IMR-90 (cell line): Measurements from ENCODE around the gene TEKT5. TPM values are rescaled to one million over a fixed set of nuclear protein-coding genes. Genes with fewer than 3 reads are reported as not detected.

Source experiments
- ATAC-seq: fragments of 200-7000 bp; cut with Tn5 transposase; 2 replicates; pipeline ENCODE4 v1.9.1; 2020; ENCODE audit warnings: low read depth, mild to moderate bottlenecking, moderate library complexity
- BruUV-seq: library from RNA; stranded (reverse); fragments of 400-500 nt; replicated peaks from 2 replicates; lab custom pipeline; 2021; lab: Mats Ljungman, UMichigan
- CTCF ChIA-PET: fragments of 300-600 bp; formaldehyde crosslinking; extraction: SDS; loops from one replicate; lab custom pipeline; 2021; ENCODE audit warnings: antibody characterized with exemption; lab: Yijun Ruan, JAX
- POLR2A ChIA-PET: fragments of 300-600 bp; sonication (Branson Sonifier 250); formaldehyde crosslinking; loops from one replicate; lab custom pipeline; 2022; ENCODE audit warnings: antibody characterized with exemption; ENCODE audit not compliant: unreplicated experiment; lab: Charles Lee
- DNase-seq: peaks from one replicate; pipeline ENCODE4 v3.0.0; 2013
- H2AFZ ChIP-seq: replicated peaks from 2 replicates; pipeline ENCODE3; 2013; ENCODE audit warnings: low read length, mild to moderate bottlenecking; ENCODE audit not compliant: poor library complexity
- H2AK5ac ChIP-seq: 2 replicates; pipeline ENCODE4 v1.6.1; 2013; ENCODE audit warnings: low read depth, low read length, inconsistent platforms
- H2AK9ac ChIP-seq: replicated peaks from 2 replicates; pipeline ENCODE3; 2013; ENCODE audit warnings: mild to moderate bottlenecking, low read depth, low read length, moderate library complexity; ENCODE audit not compliant: poor library complexity
- H2BK120ac ChIP-seq: 2 replicates; pipeline ENCODE4 v1.6.1; 2013; ENCODE audit warnings: low read depth, low read length, inconsistent platforms
- H2BK15ac ChIP-seq: 3 replicates; pipeline ENCODE4 v1.6.1; 2013; ENCODE audit warnings: low read depth, low read length, inconsistent platforms
- H2BK20ac ChIP-seq: 2 replicates; pipeline ENCODE4 v1.6.1; 2013; ENCODE audit warnings: low read depth, mild to moderate bottlenecking, inconsistent platforms, low read length, moderate library complexity
- H2BK5ac ChIP-seq: 2 replicates; pipeline ENCODE4 v1.6.1; 2013; ENCODE audit warnings: mild to moderate bottlenecking, low read depth, low read length, inconsistent platforms; ENCODE audit not compliant: poor library complexity, severe bottlenecking
- H3K14ac ChIP-seq: replicated peaks from 2 replicates; pipeline ENCODE4 v1.6.1; 2013; ENCODE audit warnings: low read depth, low read length, inconsistent platforms
- H3K18ac ChIP-seq: 2 replicates; pipeline ENCODE4 v1.6.1; 2013; ENCODE audit warnings: low read depth, low read length, control low read depth
- H3K23ac ChIP-seq: 2 replicates; pipeline ENCODE4 v1.6.1; 2013; ENCODE audit warnings: low read depth, low read length, inconsistent platforms
- H3K27ac ChIP-seq: 2 replicates; pipeline ENCODE4 v1.5.1; 2013; ENCODE audit warnings: mild to moderate bottlenecking, control low read depth, low read length; ENCODE audit not compliant: insufficient read depth
- H3K27me3 ChIP-seq: 2 replicates; pipeline ENCODE4 v1.6.1; 2013; ENCODE audit warnings: low read length; ENCODE audit not compliant: control insufficient read depth, insufficient read depth
- H3K36me3 ChIP-seq: 2 replicates; pipeline ENCODE4 v1.6.1; 2013; ENCODE audit warnings: low read length, mixed read lengths; ENCODE audit not compliant: control insufficient read depth, insufficient read depth
- H3K4ac ChIP-seq: 2 replicates; pipeline ENCODE4 v1.6.1; 2013; ENCODE audit warnings: low read depth, low read length, inconsistent platforms
- H3K4me1 ChIP-seq: 2 replicates; pipeline ENCODE4 v1.6.1; 2013; ENCODE audit warnings: low read length, mixed read lengths; ENCODE audit not compliant: control insufficient read depth, insufficient read depth
- H3K4me2 ChIP-seq: 2 replicates; pipeline ENCODE4 v1.6.1; 2013; ENCODE audit warnings: low read depth, mild to moderate bottlenecking, control low read depth, low read length, moderate library complexity
- H3K4me3 ChIP-seq: 2 replicates; pipeline ENCODE4 v1.5.1; 2013; ENCODE audit warnings: low read depth, mild to moderate bottlenecking, control low read depth, low read length, moderate library complexity; ENCODE audit not compliant: insufficient read depth
- H3K56ac ChIP-seq: 2 replicates; pipeline ENCODE4 v1.6.1; 2013; ENCODE audit warnings: low read length, inconsistent platforms; ENCODE audit not compliant: insufficient read depth; ENCODE audit errors: extremely low read depth
- H3K79me1 ChIP-seq, 2 experiments: 2 replicates each; pipeline ENCODE4 v1.6.1; 2013; ENCODE audit warnings: low read length in 2 of 2, inconsistent platforms in 1 of 2, low read depth in 1 of 2
- H3K9ac ChIP-seq: 2 replicates; pipeline ENCODE4 v1.6.1; 2013; ENCODE audit warnings: low read depth, low read length, control low read depth
- H3K9me1 ChIP-seq: 2 replicates; pipeline ENCODE4 v1.6.1; 2013; ENCODE audit warnings: low read length, inconsistent platforms; ENCODE audit not compliant: insufficient read depth
- H3K9me3 ChIP-seq: 2 replicates; pipeline ENCODE4 v1.6.1; 2013; ENCODE audit warnings: low read length; ENCODE audit not compliant: control insufficient read depth, insufficient read depth
- H4K20me1 ChIP-seq: 2 replicates; pipeline ENCODE4 v1.6.1; 2013; ENCODE audit warnings: low read length, inconsistent platforms; ENCODE audit not compliant: insufficient read depth
- H4K5ac ChIP-seq: 2 replicates; pipeline ENCODE4 v1.6.1; 2013; ENCODE audit warnings: mild to moderate bottlenecking, low read depth, low read length, control low read depth
- H4K8ac ChIP-seq, 2 experiments: 2 replicates each; pipeline ENCODE4 v1.6.1; 2013; ENCODE audit warnings: low read depth in 2 of 2, low read length in 2 of 2, control low read depth in 1 of 2, inconsistent platforms in 1 of 2
- H4K91ac ChIP-seq: 2 replicates; pipeline ENCODE4 v1.6.1; 2013; ENCODE audit warnings: low read depth, low read length, inconsistent platforms; ENCODE audit not compliant: insufficient read depth
- BHLHE40 ChIP-seq: fragments of 150-350 bp; IDR thresholded peaks from 2 replicates; pipeline ENCODE4 v1.6.1; 2016; ENCODE audit warnings: mild to moderate bottlenecking, low read depth, low read length
- CEBPB ChIP-seq: IDR thresholded peaks from 2 replicates; pipeline ENCODE4 v1.6.1; 2012; ENCODE audit warnings: low read depth, low read length, improper control_type of control experiment
- CHD1 ChIP-seq: IDR thresholded peaks from 2 replicates; pipeline ENCODE4 v1.6.1; 2012; ENCODE audit warnings: low read depth, low read length, improper control_type of control experiment
- CTCF ChIP-seq: conservative IDR thresholded peaks from 2 replicates; pipeline ENCODE4 v1.5.1; 2012; ENCODE audit warnings: mild to moderate bottlenecking, low read depth, low read length, improper control_type of control experiment
- ELK1 ChIP-seq: fragments of 150-350 bp; IDR thresholded peaks from 2 replicates; pipeline ENCODE4 v1.6.1; 2016; ENCODE audit warnings: low read depth, mild to moderate bottlenecking, low read length, moderate library complexity, borderline replicate concordance
- FOS ChIP-seq: fragments of 150-350 bp; IDR thresholded peaks from 2 replicates; pipeline ENCODE4 v1.6.1; 2016; ENCODE audit warnings: low read depth, low read length
- MAFK ChIP-seq: IDR thresholded peaks from 2 replicates; pipeline ENCODE4 v1.6.1; 2012; ENCODE audit warnings: low read depth, low read length, improper control_type of control experiment
- MAZ ChIP-seq: IDR thresholded peaks from 2 replicates; pipeline ENCODE4 v1.6.1; 2012; ENCODE audit warnings: low read depth, mild to moderate bottlenecking, low read length, improper control_type of control experiment, moderate library complexity, borderline replicate concordance
- MXI1 ChIP-seq: IDR thresholded peaks from 2 replicates; pipeline ENCODE4 v1.6.1; 2012; ENCODE audit warnings: low read depth, mild to moderate bottlenecking, low read length, moderate library complexity, borderline replicate concordance
- NFE2L2 ChIP-seq: fragments of 150-350 bp; IDR thresholded peaks from 2 replicates; pipeline ENCODE4 v1.6.1; 2016; ENCODE audit warnings: low read depth, mild to moderate bottlenecking, low read length
- RAD21 ChIP-seq: IDR thresholded peaks from 2 replicates; pipeline ENCODE4 v1.6.1; 2012; ENCODE audit warnings: low read length, improper control_type of control experiment
- RCOR1 ChIP-seq: IDR thresholded peaks from 2 replicates; pipeline ENCODE4 v1.6.1; 2012; ENCODE audit warnings: mild to moderate bottlenecking, low read length, improper control_type of control experiment; ENCODE audit not compliant: insufficient replicate concordance
- RFX5 ChIP-seq: IDR thresholded peaks from 2 replicates; pipeline ENCODE4 v1.8.0; 2012; ENCODE audit warnings: low read depth, mild to moderate bottlenecking, low read length, moderate library complexity
- SMC3 ChIP-seq: fragments of 150-350 bp; IDR thresholded peaks from 2 replicates; pipeline ENCODE4 v1.6.1; 2016; ENCODE audit warnings: low read depth, mild to moderate bottlenecking, antibody characterized with exemption, low read length, moderate library complexity
- WGBS, 2 experiments: methylation state at CpG; one replicate each; pipeline versions ENCODE4 v1.1.5 to v1.1.7; 2013; ENCODE audit warnings: missing lambda C conversion rate in 2 of 2; ENCODE audit not compliant: insufficient read length in 1 of 2; ENCODE audit errors: extremely low coverage in 2 of 2; 5-methylcytosine and 5-hydroxymethylcytosine counted together
- dilution Hi-C: fragments of 300-500 bp; cut with HindIII; formaldehyde crosslinking; loops from one replicate; pipeline ENCODE4 v1.14.3; 2018; ENCODE audit warnings: low sequenced_read_pairs; ENCODE audit not compliant: unreplicated experiment
- in situ Hi-C: fragments of 300-500 bp; cut with MboI; formaldehyde crosslinking; loops from 3 replicates; pipeline ENCODE4 v1.14.3; 2019; ENCODE audit warnings: low sequenced_read_pairs, inconsistent platforms, mixed read lengths
- intact Hi-C: fragments of 100-400 bp; cut with micrococcal nuclease; formaldehyde crosslinking; loops from 2 replicates; pipeline ENCODE4 v1.10.0; 2022
- polyA plus RNA-seq, 3 experiments: library from polyadenylated mRNA; depleted of rRNA; stranded (reverse); fragments of >200 nt; gene quantifications; 2 replicates each; pipeline ENCODE4 v1.2.3, GENCODE V29; 2012; ENCODE audit warnings: low replicate concordance in 1 of 3
- total RNA-seq: library from RNA; depleted of rRNA; stranded (reverse); fragments of >200 nt; gene quantifications from 2 replicates; pipeline ENCODE4 v1.2.3, GENCODE V29; 2012
- TF ChIP-seq, protein P1 (sequence below): fragments of 150-350 bp; IDR thresholded peaks from 2 replicates; pipeline ENCODE4 v1.6.1; 2017; ENCODE audit warnings: mild to moderate bottlenecking, antibody characterized with exemption, low read length, low read depth

The TEKT5 gene
- total and polyA plus RNA-seq, 2 of the 4 experiments (the other 2 are of a cell fraction), result 0.17 TPM; not detected in 1

DNA sequence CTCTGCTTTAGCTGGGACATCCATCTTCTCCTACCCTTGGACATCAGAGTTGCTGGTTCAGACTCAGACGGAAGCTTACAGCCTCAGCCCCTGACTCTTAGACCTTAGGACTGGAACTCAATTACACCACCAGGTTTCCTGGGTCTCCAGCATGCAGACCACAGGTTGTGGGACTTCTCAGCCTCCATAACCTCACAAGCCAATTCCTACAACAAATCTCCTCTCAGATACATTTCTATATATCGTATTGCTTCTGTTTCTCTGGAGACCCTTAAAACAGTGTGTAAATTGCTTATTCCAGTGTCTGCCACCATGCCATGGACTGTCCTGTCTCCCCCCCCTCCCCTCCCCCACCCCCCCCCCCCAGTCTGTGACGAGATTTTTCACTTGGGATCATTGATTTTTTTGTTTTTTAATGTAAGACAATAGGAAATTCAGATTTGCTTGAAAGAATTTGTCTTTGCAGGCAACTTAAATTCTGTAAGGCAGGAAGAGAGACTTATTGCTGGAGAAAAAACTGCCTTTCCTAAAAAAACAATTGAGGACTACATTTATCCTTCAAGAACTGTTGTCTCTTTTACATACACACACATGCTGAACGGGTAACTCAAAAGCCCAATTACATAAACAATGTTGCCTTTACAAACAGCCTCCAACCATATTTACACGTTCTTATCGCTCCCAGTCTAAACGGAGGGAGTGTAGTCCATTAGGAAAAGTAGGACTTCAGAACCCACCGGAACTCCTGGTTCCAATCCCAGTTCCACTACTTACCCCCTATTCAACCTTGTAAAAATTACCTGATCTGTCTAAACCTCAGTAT is 39.9 kb downstream of the TEKT5 start:
- H3K4me1 ChIP-seq, result no peaks in the 10 kb centered on the region
- H2BK20ac ChIP-seq, result no peak overlapping the region
- WGBS, 2 experiments, result 43% methylated on average over 1 of the region's 8 CpGs; no CpG with 5 or more reads in 1 of the 2 experiments
- H3K4me3 ChIP-seq, result no peak overlapping the region
- H4K91ac ChIP-seq, result no peak overlapping the region
- no peaks in the 10 kb centered on the region for H4K20me1 ChIP-seq
- no peak overlapping the region for H3K9ac ChIP-seq
- H3K14ac ChIP-seq, result no peak overlapping the region
- no peaks in the 10 kb centered on the region for H3K36me3 ChIP-seq
- no peak overlapping the region for H3K4ac ChIP-seq
- ChIA-PET CTCF (no interaction called here), POLR2A (no interaction called here)
- in situ Hi-C loops, result no loop called here
- H3K79me1 ChIP-seq, result no peaks in the 10 kb centered on the region
- H2BK15ac ChIP-seq, result no peak overlapping the region
- no peak overlapping the region for H3K23ac ChIP-seq
- H2BK120ac ChIP-seq, result no peak overlapping the region
- no peak overlapping the region for H4K8ac ChIP-seq
- H3K4me2 ChIP-seq, result no peak overlapping the region
- BruUV-seq, result no TSS peak
- no peak overlapping the region for H2BK5ac ChIP-seq
- H2AFZ ChIP-seq, result no peak overlapping the region
- intact Hi-C loops, result no loop called here
- dilution Hi-C loops, result no loop called here
- no peak overlapping the region for H3K56ac ChIP-seq
- no peak overlapping the region for H2AK5ac ChIP-seq
- DNase-seq (no peak), ATAC-seq (no peak)
- no peak overlapping the region for H2AK9ac ChIP-seq
- no peak overlapping the region for H4K5ac ChIP-seq
- no peaks in the 10 kb centered on the region for H3K9me1 ChIP-seq
- no peaks in the 10 kb centered on the region for H3K27me3 ChIP-seq
- no peak overlapping the region for H3K18ac ChIP-seq
- no peaks in the 10 kb centered on the region for H3K9me3 ChIP-seq
- no peak overlapping the region for H3K27ac ChIP-seq
- TF ChIP-seq ELK1 (no peak), MAZ (no peak), MXI1 (no peak), MAFK (no peak), FOS (no peak), CHD1 (no peak), CTCF (no peak), SMC3 (no peak), BHLHE40 (no peak), NFE2L2 (no peak), RAD21 (no peak), RFX5 (no peak), RCOR1 (no peak), CEBPB (no peak)
- TF ChIP-seq, protein P1, sequence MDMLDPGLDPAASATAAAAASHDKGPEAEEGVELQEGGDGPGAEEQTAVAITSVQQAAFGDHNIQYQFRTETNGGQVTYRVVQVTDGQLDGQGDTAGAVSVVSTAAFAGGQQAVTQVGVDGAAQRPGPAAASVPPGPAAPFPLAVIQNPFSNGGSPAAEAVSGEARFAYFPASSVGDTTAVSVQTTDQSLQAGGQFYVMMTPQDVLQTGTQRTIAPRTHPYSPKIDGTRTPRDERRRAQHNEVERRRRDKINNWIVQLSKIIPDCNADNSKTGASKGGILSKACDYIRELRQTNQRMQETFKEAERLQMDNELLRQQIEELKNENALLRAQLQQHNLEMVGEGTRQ, result no peak
